GM12891 (cell line): Measurements from ENCODE around the gene CACNA2D2.

Experiments
- PAX5 ChIP-seq: IDR thresholded peaks from 2 replicates; pipeline ENCODE4 v1.6.1; 2011; ENCODE audit warnings: low read length, moderate library complexity, mild to moderate bottlenecking; ENCODE audit not compliant: insufficient read depth, severe bottlenecking
- POLR2A ChIP-seq: IDR thresholded peaks from 2 replicates; pipeline ENCODE4 v1.6.1; 2011; ENCODE audit warnings: low read depth, low read length, control low read depth
- POLR2AphosphoS5 ChIP-seq: IDR thresholded peaks from 2 replicates; pipeline ENCODE4 v1.6.1; 2011; ENCODE audit warnings: low read depth, low read length, control low read depth
- POU2F2 ChIP-seq: IDR thresholded peaks from 2 replicates; pipeline ENCODE4 v1.6.1; 2011; ENCODE audit warnings: low read depth, mild to moderate bottlenecking, control low read depth, low read length, moderate library complexity
- SPI1 ChIP-seq: IDR thresholded peaks from 2 replicates; pipeline ENCODE4 v1.6.1; 2011; ENCODE audit warnings: low read depth, low read length, control low read depth
- TAF1 ChIP-seq: IDR thresholded peaks from 2 replicates; pipeline ENCODE4 v1.6.1; 2011; ENCODE audit warnings: low read depth, low read length, control low read depth

DNA sequence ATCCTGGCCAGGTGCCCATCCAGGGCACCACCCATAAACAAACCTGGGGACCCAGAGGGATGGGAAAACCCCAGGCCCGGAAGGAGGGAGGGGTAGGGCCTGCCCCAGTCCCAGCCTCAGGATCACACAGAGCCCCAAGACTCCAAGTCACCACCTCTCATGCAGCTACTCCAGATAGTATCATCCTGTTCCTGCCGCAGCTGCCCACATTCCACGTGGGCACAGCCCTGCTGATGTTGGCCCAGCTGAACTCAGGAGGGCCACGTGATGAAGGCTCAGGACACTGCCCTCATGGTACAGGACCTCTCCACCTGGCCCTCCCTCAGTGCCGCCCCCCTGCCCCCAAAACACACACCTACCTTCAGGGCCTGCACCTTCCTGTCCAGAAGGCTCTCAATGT lies 69.5 kb downstream of the CACNA2D2 start:
- TF ChIP-seq POLR2A (no peak), POLR2AphosphoS5 (no peak), TAF1 (no peak), PAX5 (no peak), POU2F2 (no peak), SPI1 (no peak)
